CD14-positive monocyte (primary cell): ENCODE data around the gene PELI1. TPM values are rescaled to one million over a fixed set of nuclear protein-coding genes. Genes with fewer than 3 reads are reported as not detected.

Experiments
- DNase-seq, 3 donors: peaks; one replicate each; pipeline ENCODE4 v3.0.0-alpha.2; 2011 to 2022
- H2AFZ ChIP-seq: 2 replicates; pipeline ENCODE4 v1.6.0; 2012; ENCODE audit warnings: mild to moderate bottlenecking, low read depth, low read length, inconsistent platforms; ENCODE audit not compliant: insufficient read depth, poor library complexity, severe bottlenecking
- H3K27ac ChIP-seq, 2 donors: 1 replicate in 1 of 2; 2 replicates in 1 of 2; pipeline ENCODE4 v1.5.1; 2012 to 2013; ENCODE audit warnings: low read length in 2 of 2, control low read depth in 1 of 2, inconsistent platforms in 1 of 2, low read depth in 1 of 2, mild to moderate bottlenecking in 1 of 2
- H3K27me3 ChIP-seq, 2 donors: one replicate each; pipeline versions ENCODE4 v1.6.0 to v1.6.1; 2011 to 2013; ENCODE audit warnings: low read length in 2 of 2; ENCODE audit not compliant: control insufficient read depth in 2 of 2, insufficient read depth in 2 of 2
- H3K36me3 ChIP-seq, 2 donors: replicated peaks in 1 of 2; 1 replicate in 1 of 2; 2 replicates in 1 of 2; pipeline versions ENCODE4 v1.5.1 to v1.6.1; 2012 to 2013; ENCODE audit warnings: low read length in 2 of 2, control low read depth in 1 of 2, inconsistent platforms in 1 of 2, mild to moderate bottlenecking in 1 of 2; ENCODE audit not compliant: insufficient read depth in 2 of 2, control insufficient read depth in 1 of 2
- H3K4me1 ChIP-seq, 2 donors: 1 replicate in 1 of 2; 2 replicates in 1 of 2; pipeline versions ENCODE4 v1.5.1 to v1.6.1; 2012 to 2013; ENCODE audit warnings: low read length in 2 of 2, control low read depth in 1 of 2, inconsistent platforms in 1 of 2, mild to moderate bottlenecking in 1 of 2, moderate library complexity in 1 of 2; ENCODE audit not compliant: insufficient read depth in 2 of 2, control insufficient read depth in 1 of 2
- H3K4me2 ChIP-seq: replicated peaks from 2 replicates; pipeline ENCODE3; 2012; ENCODE audit warnings: low read length, moderate library complexity, mild to moderate bottlenecking; ENCODE audit not compliant: poor library complexity, severe bottlenecking; ENCODE audit errors: extremely low read depth
- H3K4me3 ChIP-seq, 3 experiments: fragments of 200-600 bp in 1 of 3; sonication (generic) in 1 of 3; replicated peaks in 1 of 3; 1 replicate in 2 of 3; 2 replicates in 1 of 3; pipeline ENCODE4 v1.5.1; 2011 to 2013; ENCODE audit warnings: low read length in 3 of 3, mild to moderate bottlenecking in 3 of 3, control low read depth in 2 of 3, low read depth in 2 of 3, inconsistent platforms in 1 of 3, moderate library complexity in 1 of 3
- H3K79me2 ChIP-seq: 2 replicates; pipeline ENCODE4 v1.6.0; 2012; ENCODE audit warnings: mild to moderate bottlenecking, control low read depth, inconsistent platforms, low read length, moderate library complexity; ENCODE audit not compliant: insufficient read depth
- H3K9ac ChIP-seq: 2 replicates; pipeline ENCODE4 v1.6.0; 2017; ENCODE audit warnings: low read length, mild to moderate bottlenecking; ENCODE audit not compliant: insufficient read depth, poor library complexity, severe bottlenecking
- H3K9me3 ChIP-seq, 2 donors: replicated peaks in 1 of 2; 1 replicate in 1 of 2; 2 replicates in 1 of 2; pipeline versions ENCODE4 v1.5.1 to v1.6.1; 2012 to 2013; ENCODE audit warnings: low read length in 2 of 2, control low read depth in 1 of 2; ENCODE audit not compliant: control insufficient read depth in 1 of 2, insufficient read depth in 1 of 2
- H4K20me1 ChIP-seq: 2 replicates; pipeline ENCODE4 v1.6.0; 2012; ENCODE audit warnings: mild to moderate bottlenecking, low read length, control low read depth, moderate library complexity; ENCODE audit not compliant: insufficient read depth
- H3K27ac Mint-ChIP-seq, 7 donors: one replicate each; pipeline ENCODE4 v1.8.0; 2020; ENCODE audit warnings: mild to moderate bottlenecking in 7 of 7, mixed read lengths in 7 of 7, moderate library complexity in 6 of 7, inconsistent platforms in 2 of 7
- H3K27me3 Mint-ChIP-seq, 3 donors: one replicate each; pipeline ENCODE4 v1.8.0; 2021 to 2022; ENCODE audit warnings: low read depth in 3 of 3, mild to moderate bottlenecking in 3 of 3, mixed read lengths in 3 of 3, moderate library complexity in 3 of 3, inconsistent platforms in 1 of 3
- H3K36me3 Mint-ChIP-seq, 2 donors: one replicate each; pipeline ENCODE4 v1.8.0; 2020; ENCODE audit warnings: mixed read lengths in 2 of 2, inconsistent platforms in 1 of 2, mild to moderate bottlenecking in 1 of 2
- H3K4me1 Mint-ChIP-seq: one replicate; pipeline ENCODE4 v1.8.0; 2020; ENCODE audit warnings: mild to moderate bottlenecking, mixed read lengths
- H3K4me3 Mint-ChIP-seq, 2 donors: one replicate each; pipeline ENCODE4 v1.8.0; 2020; ENCODE audit warnings: mild to moderate bottlenecking in 2 of 2, mixed read lengths in 2 of 2, moderate library complexity in 1 of 2
- H3K9me3 Mint-ChIP-seq, 7 donors: one replicate each; pipeline ENCODE4 v1.8.0; 2020 to 2022; ENCODE audit warnings: mixed read lengths in 7 of 7, mild to moderate bottlenecking in 6 of 7, moderate library complexity in 6 of 7, inconsistent platforms in 2 of 7
- WGBS: methylation state at CpG from one replicate; pipeline ENCODE4 v1.1.5; 2013; ENCODE audit warnings: missing lambda C conversion rate; ENCODE audit not compliant: insufficient coverage; 5-methylcytosine and 5-hydroxymethylcytosine counted together
- intact Hi-C, 2 donors: fragments of 100-400 bp; cut with micrococcal nuclease; formaldehyde crosslinking; loops; one replicate each; pipeline versions ENCODE4 v1.15.0 to v1.15.1; 2023
- polyA plus RNA-seq, 3 donors: library from polyadenylated mRNA; depleted of rRNA in 1 of 3; unstranded in 2 of 3; stranded (reverse) in 1 of 3; fragments of 300-500 nt in 2 of 3; fragments of >200 nt in 1 of 3; fragmentation: Illumina TruSeq in 2 of 3; gene quantifications; 1 replicate in 2 of 3; 2 replicates in 1 of 3; pipeline ENCODE4 v1.2.3, GENCODE V29; 2012 to 2021
- TF ChIP-seq, protein P1 (sequence below): fragments of 200-600 bp; IDR thresholded peaks from one replicate; pipeline ENCODE4 v1.8.0; 2022; ENCODE audit warnings: antibody characterized with exemption, mild to moderate bottlenecking

Gene PELI1
- polyA plus RNA-seq, 3 donors = 44.7 to 106 (median 53.6) TPM

DNA sequence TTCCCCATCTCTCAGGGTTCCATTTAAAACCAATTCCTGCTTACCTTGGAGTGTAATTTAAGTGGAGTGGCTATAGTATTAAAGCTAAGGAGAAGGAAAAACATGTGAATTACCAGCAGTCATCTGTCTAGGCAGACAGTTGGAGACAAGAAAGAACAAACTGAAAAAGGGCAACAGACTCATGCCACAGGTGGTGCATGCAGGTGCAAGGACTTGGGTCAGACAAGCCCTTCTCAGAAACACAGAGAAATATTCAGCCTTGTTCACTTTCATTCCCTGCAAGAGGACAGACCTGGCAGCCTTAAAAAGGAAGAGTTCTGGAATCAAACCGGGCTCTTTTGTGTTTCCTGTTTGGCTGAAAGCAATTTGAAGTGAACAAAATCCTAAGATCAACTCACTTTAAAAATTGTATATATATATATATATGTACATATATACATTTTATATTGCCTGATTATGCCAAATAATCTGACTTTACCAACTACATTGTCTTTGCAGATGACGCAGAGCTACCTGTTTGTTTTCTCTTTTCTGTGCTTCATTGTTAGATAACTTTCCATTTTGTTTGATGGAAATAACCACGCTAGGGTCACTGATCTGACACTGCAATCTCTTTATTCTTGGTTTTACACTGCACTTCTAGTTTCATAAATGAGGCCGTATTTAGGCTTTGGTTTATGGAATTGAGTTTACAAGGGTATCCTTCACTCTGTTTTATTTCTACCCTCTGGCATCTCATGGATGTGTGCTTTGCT, 89.9 kb downstream of the PELI1 start:
- no peaks in the 10 kb centered on the region for H3K36me3 ChIP-seq
- intact Hi-C loops = loop anchor here (5.0 to 10.0 kb wide), 2 partner anchors 430 to 433 kb away; no protein-coding TSS in a partner anchor
- H3K9ac ChIP-seq = no peak overlapping the region
- Mint-ChIP-seq H3K9me3 (no peaks in the 10 kb centered on the region), H3K27ac (no peak overlapping the region), H3K4me1 (peaks cover 11% of the 10 kb centered on the region), H3K4me3 (no peak overlapping the region), H3K36me3 (no peaks in the 10 kb centered on the region), H3K27me3 (peaks cover 0 to 3% (median 0%) of the 10 kb centered on the region in 3 donors)
- H3K9me3 ChIP-seq = no peaks in the 10 kb centered on the region
- no peak for DNase-seq
- WGBS = no CpG with 5 or more reads among the region's 4 CpGs
- H3K4me3 ChIP-seq = no peak overlapping the region
- H3K27me3 ChIP-seq = no peaks in the 10 kb centered on the region
- H3K27ac ChIP-seq = no peak overlapping the region
- TF ChIP-seq, protein P1, sequence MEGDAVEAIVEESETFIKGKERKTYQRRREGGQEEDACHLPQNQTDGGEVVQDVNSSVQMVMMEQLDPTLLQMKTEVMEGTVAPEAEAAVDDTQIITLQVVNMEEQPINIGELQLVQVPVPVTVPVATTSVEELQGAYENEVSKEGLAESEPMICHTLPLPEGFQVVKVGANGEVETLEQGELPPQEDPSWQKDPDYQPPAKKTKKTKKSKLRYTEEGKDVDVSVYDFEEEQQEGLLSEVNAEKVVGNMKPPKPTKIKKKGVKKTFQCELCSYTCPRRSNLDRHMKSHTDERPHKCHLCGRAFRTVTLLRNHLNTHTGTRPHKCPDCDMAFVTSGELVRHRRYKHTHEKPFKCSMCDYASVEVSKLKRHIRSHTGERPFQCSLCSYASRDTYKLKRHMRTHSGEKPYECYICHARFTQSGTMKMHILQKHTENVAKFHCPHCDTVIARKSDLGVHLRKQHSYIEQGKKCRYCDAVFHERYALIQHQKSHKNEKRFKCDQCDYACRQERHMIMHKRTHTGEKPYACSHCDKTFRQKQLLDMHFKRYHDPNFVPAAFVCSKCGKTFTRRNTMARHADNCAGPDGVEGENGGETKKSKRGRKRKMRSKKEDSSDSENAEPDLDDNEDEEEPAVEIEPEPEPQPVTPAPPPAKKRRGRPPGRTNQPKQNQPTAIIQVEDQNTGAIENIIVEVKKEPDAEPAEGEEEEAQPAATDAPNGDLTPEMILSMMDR = no peak
- no peaks in the 10 kb centered on the region for H4K20me1 ChIP-seq
- peaks cover 7 to 9% of the 10 kb centered on the region in 2 donors for H3K4me1 ChIP-seq
- H2AFZ ChIP-seq = no peak overlapping the region
- no peaks in the 10 kb centered on the region for H3K79me2 ChIP-seq
- H3K4me2 ChIP-seq = no peak overlapping the region

DNA sequence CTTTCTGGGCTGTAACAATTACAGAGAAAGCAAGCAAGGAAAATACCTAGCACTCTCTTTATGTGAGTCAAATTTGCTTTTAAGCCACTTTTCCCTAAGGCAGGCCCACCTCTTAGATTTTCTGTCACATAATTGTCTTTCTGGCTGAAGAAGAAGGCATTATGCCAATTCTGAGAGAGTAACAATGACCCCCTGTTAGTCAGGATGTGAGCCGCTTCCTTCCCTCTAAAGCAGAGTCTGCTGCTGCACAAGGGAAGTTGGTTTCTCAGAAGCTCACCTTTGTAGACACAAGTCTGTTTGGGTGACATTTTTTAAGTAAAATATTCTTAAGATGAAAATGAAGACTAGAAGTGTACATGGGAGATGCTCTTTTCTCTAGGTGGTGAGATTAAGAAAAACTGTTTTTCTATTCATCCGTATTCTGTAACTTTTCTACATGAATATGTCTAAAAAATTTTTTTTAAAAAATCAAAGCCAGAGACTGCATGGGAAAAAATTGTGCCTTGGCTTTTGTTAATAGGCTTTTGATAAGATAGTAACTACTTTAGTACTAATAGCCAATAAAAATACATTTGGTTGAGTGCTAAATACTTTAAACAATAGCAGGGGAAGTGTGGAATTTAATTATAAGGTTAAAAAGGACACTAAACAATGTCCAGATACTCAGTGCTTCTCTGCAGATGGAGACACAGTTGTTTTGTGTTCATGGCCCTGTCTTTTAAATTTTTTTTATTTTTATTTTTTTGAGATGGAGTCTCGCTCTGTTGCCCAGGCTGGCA, 91.6 kb downstream of the PELI1 start:
- Mint-ChIP-seq H3K27me3 (peaks cover 0 to 3% (median 0%) of the 10 kb centered on the region in 3 donors), H3K4me1 (peaks cover 11% of the 10 kb centered on the region), H3K36me3 (no peaks in the 10 kb centered on the region), H3K27ac (no peak overlapping the region), H3K9me3 (no peaks in the 10 kb centered on the region), H3K4me3 (no peak overlapping the region)
- Histone ChIP-seq H2AFZ (no peak overlapping the region), H3K9ac (no peak overlapping the region), H3K9me3 (no peaks in the 10 kb centered on the region), H3K27ac (no peak overlapping the region), H3K4me2 (no peak overlapping the region), H3K79me2 (no peaks in the 10 kb centered on the region), H3K27me3 (no peaks in the 10 kb centered on the region), H3K36me3 (no peaks in the 10 kb centered on the region), H3K4me3 (no peak overlapping the region), H4K20me1 (no peaks in the 10 kb centered on the region), H3K4me1 (peaks cover 7 to 9% of the 10 kb centered on the region in 2 donors)
- no CpG with 5 or more reads among the region's 3 CpGs for WGBS
- intact Hi-C loops = loop anchor here (5.0 to 10.0 kb wide), 2 partner anchors 432 to 435 kb away; no protein-coding TSS in a partner anchor
- peak in 1 of 3 donors; percentile 12 for DNase-seq
- TF ChIP-seq, protein P1 = no peak
